HG02852 (cell line): ENCODE data around the gene RNF224.

Experiments
- ATAC-seq: cut with Tn5 transposase; IDR thresholded peaks from one replicate; pipeline ENCODE4 v1.9.1; 2021; ENCODE audit warnings: mild to moderate bottlenecking, moderate library complexity; ENCODE audit not compliant: unreplicated experiment

RNF224 gene

DNA sequence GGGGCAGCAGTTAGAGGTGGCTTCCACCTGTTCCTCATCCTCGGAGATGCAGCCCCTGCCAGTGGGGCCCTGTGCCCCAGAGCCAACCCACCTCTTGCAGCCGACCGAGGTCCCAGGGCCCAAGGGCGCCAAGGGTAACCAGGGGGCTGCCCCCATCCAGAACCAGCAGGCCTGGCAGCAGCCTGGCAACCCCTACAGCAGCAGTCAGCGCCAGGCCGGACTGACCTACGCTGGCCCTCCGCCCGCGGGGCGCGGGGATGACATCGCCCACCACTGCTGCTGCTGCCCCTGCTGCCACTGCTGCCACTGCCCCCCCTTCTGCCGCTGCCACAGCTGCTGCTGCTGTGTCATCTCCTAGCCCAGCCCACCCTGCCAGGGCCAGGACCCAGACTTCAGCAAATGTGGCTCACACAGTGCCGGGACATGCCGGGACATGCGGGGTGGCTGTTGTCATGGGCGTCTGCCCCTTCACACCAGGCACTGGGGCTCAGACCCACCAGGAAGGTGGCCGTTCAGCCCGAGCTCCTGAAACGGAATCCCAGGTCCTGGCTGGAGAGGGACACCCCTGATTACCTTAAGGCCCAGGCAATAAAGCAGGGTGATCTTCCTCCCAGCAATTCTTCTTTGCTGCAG lies 1.5 kb upstream of the RNF224 start:
- no peak for ATAC-seq

- ATAC-seq, result no peak
Observed at GRCh38 chr9:137226338-137227053, 806 bp upstream of the RNF224 start.

- ATAC-seq, result no peak
Observed at GRCh38 chr9:137227853-137228505, 677 bp downstream of the RNF224 start.

DNA sequence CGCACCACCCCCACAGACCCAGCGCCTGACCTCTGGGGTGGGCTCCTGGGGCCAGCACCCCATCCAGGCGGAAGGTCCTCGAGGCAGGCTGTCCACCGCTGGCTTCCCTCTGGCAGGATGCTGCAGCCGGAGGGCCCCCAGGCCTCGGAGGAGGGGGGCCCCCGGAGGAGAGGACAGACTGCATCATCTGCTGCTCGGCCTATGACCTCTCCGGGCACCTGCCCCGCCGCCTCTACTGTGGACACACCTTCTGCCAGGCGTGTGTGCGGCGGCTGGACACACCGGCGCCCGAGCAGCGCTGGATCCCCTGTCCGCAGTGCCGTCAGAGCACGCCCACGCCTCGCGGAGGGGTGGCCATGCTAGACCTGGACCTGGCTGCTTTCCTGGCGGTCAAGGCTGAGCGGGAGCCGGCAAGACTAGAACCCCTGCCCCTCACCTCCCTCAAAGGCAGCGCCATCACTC lies 1.2 kb downstream of the RNF224 start:
- no peak for ATAC-seq

DNA sequence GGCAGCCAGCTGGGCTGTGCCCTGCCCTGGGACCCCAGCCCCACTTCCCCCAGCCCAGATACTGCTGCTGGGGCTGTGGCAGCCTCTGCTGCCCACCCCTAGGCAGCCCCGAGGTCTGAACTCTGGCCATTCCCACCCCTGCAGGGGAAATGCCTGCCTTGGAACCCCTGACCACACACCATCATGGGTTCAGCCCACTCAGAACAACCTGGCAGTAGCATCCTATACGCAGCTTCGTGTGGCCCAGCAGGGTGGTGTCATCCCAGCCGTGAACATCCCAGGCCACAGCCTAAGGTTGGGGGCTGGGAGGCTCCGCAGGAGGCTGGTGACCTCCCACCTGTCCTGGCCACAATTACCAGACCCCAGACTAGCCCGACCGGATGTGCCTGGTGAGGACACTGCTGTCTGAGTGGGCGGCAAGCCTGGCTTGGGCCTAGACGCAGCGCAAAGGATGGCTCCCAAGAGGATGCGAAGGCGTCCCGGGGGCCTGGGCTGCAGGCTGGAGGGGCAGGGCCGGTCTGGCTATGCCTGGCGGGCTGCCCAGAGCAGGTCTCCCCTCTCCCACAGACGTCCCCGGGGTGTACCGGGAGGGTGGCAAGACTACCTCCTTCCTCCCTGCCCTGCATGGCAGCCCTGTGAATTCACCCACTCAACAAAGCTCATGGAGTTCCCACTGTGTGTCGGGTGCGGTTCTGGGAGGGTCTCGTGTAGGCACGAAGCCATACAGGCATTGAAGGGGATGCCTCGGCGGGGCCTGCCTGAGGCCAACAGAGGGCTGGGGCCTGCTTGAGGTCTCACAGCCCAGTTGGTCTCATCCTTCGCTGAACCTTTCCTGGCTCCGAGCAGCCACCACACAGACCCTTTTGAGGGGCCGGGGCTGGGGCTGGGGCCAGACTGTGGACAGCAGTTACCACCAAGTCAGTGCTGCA lies 1.9 kb downstream of the RNF224 start:
- ATAC-seq, result no peak

- no peak for ATAC-seq
Observed at GRCh38 chr9:137229903-137230704, 2.8 kb downstream of the RNF224 start.

- ATAC-seq, result no peak
Observed at GRCh38 chr9:137230705-137231371, 3.5 kb downstream of the RNF224 start, which contains the start of gene SLC34A3. Gene SLC34A3, plus strand, starts transcription at chr9:137230901. Its CDS starts 802 bp downstream, at chr9:137231703.

DNA sequence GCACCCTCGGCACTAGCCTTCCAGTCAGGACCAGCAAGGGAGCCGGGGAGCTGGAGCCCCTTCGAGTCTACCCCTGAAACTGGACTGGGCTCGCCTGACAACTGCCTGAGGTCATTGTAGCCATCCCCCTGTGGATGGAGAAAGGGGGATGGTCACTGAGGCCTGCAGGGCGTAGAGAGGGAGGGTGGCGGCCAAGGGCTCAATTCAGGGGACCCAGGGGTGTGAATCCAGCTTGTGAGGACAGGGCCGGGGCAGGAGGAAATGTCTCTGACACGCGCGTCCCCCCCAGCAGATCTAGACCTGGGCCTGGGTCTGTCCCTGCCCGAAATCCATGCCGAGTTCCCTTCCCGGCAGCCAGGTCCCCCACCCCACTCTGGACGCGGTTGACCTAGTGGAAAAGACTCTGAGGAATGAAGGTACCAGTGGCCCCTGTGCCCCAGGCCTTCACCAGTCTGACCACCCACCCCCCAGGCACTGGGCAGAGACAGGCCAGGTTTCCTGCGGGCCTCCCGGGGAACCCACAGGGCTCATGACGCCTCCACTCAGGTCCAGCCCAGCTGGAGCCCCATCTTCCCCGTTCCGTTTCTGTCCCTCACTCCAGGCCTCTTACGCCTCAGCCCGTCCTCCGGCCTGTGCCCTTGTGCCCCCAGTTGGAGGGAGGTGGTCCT lies 4.2 kb downstream of the RNF224 start:
- ATAC-seq, result no peak

GRCh38 chr9:137232101-137232500 lies 4.8 kb downstream of the RNF224 start:
- ATAC-seq, result no peak

GRCh38 chr9:137232510-137232909 lies 5.2 kb downstream of the RNF224 start:
- ATAC-seq, result no peak

DNA sequence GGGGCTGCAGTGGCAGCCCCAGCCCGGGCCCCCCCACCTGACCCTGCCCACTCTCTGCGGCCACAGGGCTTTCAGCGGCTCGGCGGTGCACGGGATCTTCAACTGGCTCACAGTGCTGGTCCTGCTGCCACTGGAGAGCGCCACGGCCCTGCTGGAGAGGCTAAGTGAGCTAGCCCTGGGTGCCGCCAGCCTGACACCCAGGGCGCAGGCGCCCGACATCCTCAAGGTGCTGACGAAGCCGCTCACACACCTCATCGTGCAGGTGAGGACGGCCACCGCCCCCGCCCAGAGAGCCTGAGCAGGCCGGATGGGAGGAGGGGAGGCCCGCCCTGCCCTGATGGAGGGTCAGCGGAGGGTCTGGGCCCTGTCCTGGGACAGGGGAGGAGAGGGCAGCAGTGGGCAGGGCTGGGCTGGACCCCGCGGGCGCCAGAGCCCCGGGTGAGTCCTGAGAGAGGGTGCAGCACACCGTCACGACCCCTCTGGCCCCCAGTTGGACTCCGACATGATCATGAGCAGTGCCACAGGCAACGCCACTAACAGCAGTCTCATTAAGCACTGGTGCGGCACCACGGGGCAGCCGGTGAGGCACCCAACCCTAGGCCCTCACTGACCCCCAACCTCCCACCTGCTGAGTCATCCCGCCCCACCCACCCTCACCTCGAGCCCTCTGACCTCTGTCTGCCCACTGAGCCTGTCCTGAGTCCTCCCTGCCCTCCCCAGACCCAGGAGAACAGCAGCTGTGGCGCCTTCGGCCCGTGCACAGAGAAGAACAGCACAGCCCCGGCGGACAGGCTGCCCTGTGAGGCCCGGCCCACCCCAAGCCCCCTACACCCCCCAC lies 6.1 kb downstream of the RNF224 start:
- no peak for ATAC-seq

GRCh38 chr9:137234055-137234697 lies 6.9 kb downstream of the RNF224 start:
- ATAC-seq, result no peak

- no peak for ATAC-seq
Observed at GRCh38 chr9:137234758-137235423, 7.6 kb downstream of the RNF224 start.

DNA sequence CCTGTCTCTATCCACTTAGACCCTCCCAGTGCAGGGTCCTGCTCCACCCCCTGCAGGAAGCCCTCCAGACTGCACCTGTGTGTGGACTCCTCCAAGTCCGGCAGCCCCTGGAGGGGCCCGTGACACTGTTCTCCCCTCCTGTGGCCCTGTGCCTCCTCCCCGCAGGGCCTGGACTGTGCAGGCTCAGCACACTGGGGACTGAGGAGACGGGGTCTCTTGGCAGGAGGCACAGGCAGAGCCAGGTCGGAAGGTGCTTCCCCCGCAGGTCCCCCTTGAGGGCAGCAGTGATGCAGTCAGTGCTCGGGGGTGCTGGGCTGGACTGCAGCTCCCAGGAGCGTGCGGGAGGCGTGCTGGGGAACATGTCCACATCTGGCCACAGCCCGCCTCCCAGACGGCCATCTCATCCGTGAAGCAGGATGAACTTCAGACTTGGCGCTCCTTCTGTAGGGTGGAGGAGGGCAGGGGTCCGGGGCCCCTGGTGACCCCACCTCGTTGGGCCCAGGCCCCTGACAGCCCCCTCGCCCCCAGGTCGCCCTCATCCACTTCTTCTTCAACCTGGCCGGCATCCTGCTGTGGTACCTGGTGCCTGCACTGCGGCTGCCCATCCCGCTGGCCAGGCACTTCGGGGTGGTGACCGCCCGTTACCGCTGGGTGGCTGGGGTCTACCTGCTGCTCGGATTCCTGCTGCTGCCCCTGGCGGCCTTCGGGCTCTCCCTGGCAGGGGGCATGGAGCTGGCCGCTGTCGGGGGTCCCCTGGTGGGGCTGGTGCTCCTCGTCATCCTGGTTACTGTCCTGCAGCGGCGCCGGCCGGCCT lies 8.3 kb downstream of the RNF224 start:
- no peak for ATAC-seq

DNA sequence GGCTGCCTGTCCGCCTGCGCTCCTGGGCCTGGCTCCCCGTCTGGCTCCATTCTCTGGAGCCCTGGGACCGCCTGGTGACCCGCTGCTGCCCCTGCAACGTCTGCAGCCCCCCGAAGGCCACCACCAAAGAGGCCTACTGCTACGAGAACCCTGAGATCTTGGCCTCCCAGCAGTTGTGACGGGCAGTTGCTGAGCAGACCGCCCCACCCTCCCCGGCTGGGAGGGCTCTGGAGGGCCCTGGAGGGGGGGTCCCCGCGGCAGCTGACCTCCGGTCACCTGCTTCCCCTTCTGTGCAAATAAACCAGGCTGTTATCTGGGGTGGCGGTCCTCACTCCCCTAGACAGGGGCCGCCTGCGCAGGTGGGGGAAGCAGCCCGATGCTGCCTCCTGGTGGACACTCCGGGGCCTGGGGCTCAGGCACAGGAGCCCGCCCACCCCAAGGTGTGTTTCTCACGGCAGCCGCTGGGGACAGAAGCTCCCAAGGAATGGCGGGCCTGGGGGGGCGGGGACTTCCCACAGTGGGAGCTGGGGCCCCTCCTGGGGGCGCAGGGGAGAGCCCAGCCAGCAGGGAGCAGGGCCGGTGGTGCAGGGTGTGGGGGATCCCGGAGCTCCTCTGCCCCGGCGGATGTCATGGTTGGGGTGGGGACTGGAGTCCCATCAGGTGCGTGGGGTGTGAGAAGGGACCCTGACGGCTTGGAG lies 9.1 kb downstream of the RNF224 start:
- ATAC-seq, result no peak
